PFSK-1 (cell line): ENCODE measurements around the gene TMEM147.

ENCODE experiments used
- REST ChIP-seq, 2 experiments: IDR thresholded peaks; 2 replicates each; pipeline versions ENCODE4 v1.6.1 to v1.8.0; 2011 to 2012; ENCODE audit warnings: low read depth in 2 of 2, low read length in 2 of 2, control low read depth in 1 of 2, inconsistent platforms in 1 of 2, mild to moderate bottlenecking in 1 of 2, moderate library complexity in 1 of 2; ENCODE audit not compliant: insufficient read depth in 1 of 2
- TAF1 ChIP-seq: IDR thresholded peaks from 2 replicates; pipeline ENCODE4 v1.6.1; 2012; ENCODE audit warnings: low read length, control low read depth, borderline replicate concordance; ENCODE audit not compliant: insufficient read depth

- TF ChIP-seq REST (IDR thresholded peaks at IDR 0.05; ENCODE audit: insufficient read depth in 1 of 2, low read depth in 2 of 2, low read length in 2 of 2) = no peak
- no peak for TF ChIP-seq TAF1
Measured at GRCh38 chr19:35565016-35565856, 19.8 kb downstream of the TMEM147 start.
